HL-60 (cell line): ENCODE data around the gene DKKL1.

Experiments
- DNase-seq, 2 experiments: peaks; one replicate each; pipeline ENCODE4 v3.0.0-alpha.2; 2010 to 2020; ENCODE audit warnings: low read depth in 1 of 2, low spot score in 1 of 2
- H3K27ac ChIP-seq: fragments of 250-450 bp; sonication (Bioruptor Pico); replicated peaks from 2 replicates; pipeline ENCODE4 v1.5.1; 2020; ENCODE audit warnings: mild to moderate bottlenecking, moderate library complexity
- H3K27me3 ChIP-seq: fragments of 250-450 bp; sonication (Bioruptor Pico); 2 replicates; pipeline ENCODE4 v1.5.1; 2021; ENCODE audit warnings: mild to moderate bottlenecking, moderate library complexity; ENCODE audit not compliant: insufficient read depth, poor library complexity, severe bottlenecking
- H3K4me3 ChIP-seq: replicated peaks from 2 replicates; pipeline ENCODE4 v1.5.1; 2011; ENCODE audit warnings: mild to moderate bottlenecking, control low read depth, low read length; ENCODE audit not compliant: insufficient read depth
- GABPA ChIP-seq: IDR thresholded peaks from 2 replicates; pipeline ENCODE4 v1.6.1; 2012; ENCODE audit warnings: low read depth
- POLR2AphosphoS5 ChIP-seq: IDR thresholded peaks from 2 replicates; pipeline ENCODE4 v1.6.1; 2012; ENCODE audit warnings: low read depth
- REST ChIP-seq: IDR thresholded peaks from 2 replicates; pipeline ENCODE4 v1.6.1; 2012; ENCODE audit warnings: low read depth; ENCODE audit not compliant: insufficient replicate concordance
- SPI1 ChIP-seq: IDR thresholded peaks from 2 replicates; pipeline ENCODE4 v1.6.1; 2012; ENCODE audit warnings: low read depth, mild to moderate bottlenecking, borderline replicate concordance
- TF ChIP-seq, protein P1 (sequence below): IDR thresholded peaks from one replicate; pipeline ENCODE4 v1.5.1; 2011; ENCODE audit warnings: low read length, control low read depth, inconsistent platforms; ENCODE audit not compliant: insufficient read depth

The DKKL1 gene

GRCh38 chr19:49333418-49333805, 30.3 kb upstream of the DKKL1 start:
- DNase-seq: peak in 1 of 2 experiments; percentile 6
- TF ChIP-seq REST: no peak
- no peak for TF ChIP-seq POLR2AphosphoS5
- TF ChIP-seq, protein P1, sequence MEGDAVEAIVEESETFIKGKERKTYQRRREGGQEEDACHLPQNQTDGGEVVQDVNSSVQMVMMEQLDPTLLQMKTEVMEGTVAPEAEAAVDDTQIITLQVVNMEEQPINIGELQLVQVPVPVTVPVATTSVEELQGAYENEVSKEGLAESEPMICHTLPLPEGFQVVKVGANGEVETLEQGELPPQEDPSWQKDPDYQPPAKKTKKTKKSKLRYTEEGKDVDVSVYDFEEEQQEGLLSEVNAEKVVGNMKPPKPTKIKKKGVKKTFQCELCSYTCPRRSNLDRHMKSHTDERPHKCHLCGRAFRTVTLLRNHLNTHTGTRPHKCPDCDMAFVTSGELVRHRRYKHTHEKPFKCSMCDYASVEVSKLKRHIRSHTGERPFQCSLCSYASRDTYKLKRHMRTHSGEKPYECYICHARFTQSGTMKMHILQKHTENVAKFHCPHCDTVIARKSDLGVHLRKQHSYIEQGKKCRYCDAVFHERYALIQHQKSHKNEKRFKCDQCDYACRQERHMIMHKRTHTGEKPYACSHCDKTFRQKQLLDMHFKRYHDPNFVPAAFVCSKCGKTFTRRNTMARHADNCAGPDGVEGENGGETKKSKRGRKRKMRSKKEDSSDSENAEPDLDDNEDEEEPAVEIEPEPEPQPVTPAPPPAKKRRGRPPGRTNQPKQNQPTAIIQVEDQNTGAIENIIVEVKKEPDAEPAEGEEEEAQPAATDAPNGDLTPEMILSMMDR: no peak
- no peak for TF ChIP-seq GABPA
- no peak for TF ChIP-seq SPI1
- peak overlapping the region; percentile 65 for H3K27ac ChIP-seq
- H3K27me3 ChIP-seq: no peaks in the 10 kb centered on the region
- H3K4me3 ChIP-seq: no peak overlapping the region

GRCh38 chr19:49333811-49334288, 29.8 kb upstream of the DKKL1 start:
- H3K27ac ChIP-seq: peak overlapping the region; percentile 65

DNA sequence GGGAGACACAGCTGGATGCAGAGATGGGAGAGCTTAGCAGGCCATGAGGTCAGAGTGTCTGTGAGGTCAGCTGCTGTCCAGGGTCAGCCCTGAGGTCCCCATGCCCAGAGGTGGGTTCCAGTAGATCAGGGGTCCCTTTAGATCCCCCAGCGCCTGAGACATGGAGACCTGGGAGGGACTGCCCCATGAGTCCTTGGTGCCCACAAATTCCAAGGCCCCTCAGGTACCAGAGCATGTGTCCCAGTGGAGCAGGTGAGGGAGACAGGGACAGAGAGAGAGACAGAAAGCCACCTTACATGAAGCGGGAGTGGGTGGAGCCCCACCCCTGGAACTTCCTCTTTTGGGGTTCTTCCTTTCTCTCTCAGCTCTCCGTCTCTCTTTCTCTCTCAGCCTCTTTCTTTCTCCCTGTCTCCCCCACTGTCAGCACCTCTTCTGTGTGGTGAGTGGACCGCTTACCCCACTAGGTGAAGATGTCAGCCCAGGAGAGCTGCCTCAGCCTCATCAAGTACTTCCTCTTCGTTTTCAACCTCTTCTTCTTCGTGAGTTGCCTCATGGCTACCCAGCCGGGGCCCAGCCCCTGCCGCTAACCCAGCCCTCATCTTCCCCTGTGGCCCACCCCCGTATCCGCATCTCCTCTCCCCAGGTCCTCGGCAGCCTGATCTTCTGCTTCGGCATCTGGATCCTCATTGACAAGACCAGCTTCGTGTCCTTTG, 28.4 kb upstream of the DKKL1 start, which contains the start of gene CD37:
Gene CD37 (plus strand): TSS at position 336 of the 713 bp plus-strand sequence. CDS start 135 bp downstream, at position 471.
- Histone ChIP-seq H3K27me3 (no peaks in the 10 kb centered on the region), H3K4me3 (peak within 1 kb of the TSS; percentile 47), H3K27ac (peak within 1 kb of the TSS; percentile 65)
- TF ChIP-seq SPI1: peak; percentile 67; the same call in 1 of the 2 replicates
- no peak for TF ChIP-seq POLR2AphosphoS5
- no peak for TF ChIP-seq GABPA
- DNase-seq: peak; percentile 60 to 71

More at GRCh38 chr19:49333811-49334288, 29.8 kb upstream of the DKKL1 start:
- H3K4me3 ChIP-seq: no peak overlapping the region
- TF ChIP-seq, protein P1: no peak
- TF ChIP-seq REST (no peak), GABPA (no peak), POLR2AphosphoS5 (no peak), SPI1 (no peak)
- no peaks in the 10 kb centered on the region for H3K27me3 ChIP-seq
- DNase-seq: peak; percentile 40 to 56

GRCh38 chr19:49335784-49336481, 27.7 kb upstream of the DKKL1 start:
- Histone ChIP-seq H3K27me3 (no peaks in the 10 kb centered on the region), H3K27ac (peak overlapping the region; percentile 65), H3K4me3 (peak overlapping the region; percentile 47)
- no peak for TF ChIP-seq REST
- TF ChIP-seq, protein P1: no peak
- no peak for TF ChIP-seq GABPA
- no peak for TF ChIP-seq POLR2AphosphoS5
- no peak for TF ChIP-seq SPI1
- DNase-seq: no peak
